Endothelial cell of umbilical vein (primary cell): ENCODE data around the gene ACSM5. TPM values are rescaled to one million over a fixed set of nuclear protein-coding genes. Genes with fewer than 3 reads are reported as not detected.

Source experiments
- BruUV-seq: library from RNA; stranded (reverse); fragments of 400-500 nt; replicated peaks from 2 replicates; lab custom pipeline; 2021; lab: Mats Ljungman, UMichigan
- CTCF ChIA-PET: fragments of 300-600, 350-600 bp; sonication (Branson Sonifier 250); formaldehyde crosslinking; loops from one replicate; lab custom pipeline; 2021; ENCODE audit warnings: antibody characterized with exemption, inconsistent platforms; lab: Charles Lee
- POLR2A ChIA-PET: fragments of 300-600, 350-600 bp; sonication (Branson Sonifier 250); formaldehyde crosslinking; loops from one replicate; lab custom pipeline; 2021; ENCODE audit warnings: antibody characterized with exemption, inconsistent platforms; lab: Charles Lee
- DNase-seq: peaks from one replicate; pipeline ENCODE4 v3.0.0-alpha.2; 2011; ENCODE audit warnings: low read depth, low spot score
- FAIRE-seq: peaks from 2 replicates; lab custom pipeline; 2011; peaks lifted over from hg19 to GRCh38; lab: Jason Lieb, UNC
- H2AFZ ChIP-seq: 2 replicates; pipeline ENCODE4 v1.6.0; 2012; ENCODE audit warnings: low read depth, low read length, control low read depth, inconsistent platforms
- H3K27ac ChIP-seq: 2 replicates; pipeline ENCODE4 v1.5.1; 2011; ENCODE audit warnings: low read depth, mild to moderate bottlenecking, control low read depth, low read length, moderate library complexity; ENCODE audit not compliant: insufficient read depth
- H3K27me3 ChIP-seq, 2 experiments: 2 replicates each; pipeline versions ENCODE4 v1.6.0 to v1.6.1; 2011; ENCODE audit warnings: low read length in 2 of 2, mixed read lengths in 1 of 2; ENCODE audit not compliant: control insufficient read depth in 2 of 2, insufficient read depth in 2 of 2
- H3K36me3 ChIP-seq, 2 experiments: 2 replicates in 1 of 2; 3 replicates in 1 of 2; pipeline ENCODE4 v1.5.1; 2011; ENCODE audit warnings: low read length in 2 of 2, mild to moderate bottlenecking in 1 of 2, moderate library complexity in 1 of 2; ENCODE audit not compliant: control insufficient read depth in 2 of 2, insufficient read depth in 2 of 2; ENCODE audit errors: extremely low read depth in 1 of 2
- H3K4me1 ChIP-seq: 3 replicates; pipeline ENCODE4 v1.5.1; 2011; ENCODE audit warnings: mild to moderate bottlenecking, low read length; ENCODE audit not compliant: control insufficient read depth, insufficient read depth; ENCODE audit errors: extremely low read depth
- H3K4me2 ChIP-seq: 2 replicates; pipeline ENCODE4 v1.6.1; 2011; ENCODE audit warnings: low read length, control low read depth, mixed read lengths; ENCODE audit not compliant: insufficient read depth
- H3K4me3 ChIP-seq, 3 experiments: fragments of 200-600 bp in 1 of 3; sonication (generic), shearing (Covaris generic) in 1 of 3; replicated peaks in 1 of 3; 2 replicates each; pipeline ENCODE4 v1.5.1; 2011 to 2016; ENCODE audit warnings: control low read depth in 3 of 3, low read length in 3 of 3, mild to moderate bottlenecking in 2 of 3, inconsistent platforms in 1 of 3, low read depth in 1 of 3, moderate library complexity in 1 of 3; ENCODE audit not compliant: insufficient read depth in 1 of 3
- H3K79me2 ChIP-seq: 2 replicates; pipeline ENCODE4 v1.6.0; 2012; ENCODE audit warnings: low read length, inconsistent platforms; ENCODE audit not compliant: control insufficient read depth, insufficient read depth
- H3K9ac ChIP-seq: replicated peaks from 2 replicates; pipeline ENCODE3; 2011; ENCODE audit warnings: low read length, control low read depth; ENCODE audit not compliant: insufficient read depth; ENCODE audit errors: extremely low read depth
- H3K9me1 ChIP-seq: replicated peaks from 3 replicates; pipeline ENCODE4 v1.6.0; 2011; ENCODE audit warnings: mild to moderate bottlenecking, low read length; ENCODE audit not compliant: control insufficient read depth, insufficient read depth; ENCODE audit errors: extremely low read depth
- H3K9me3 ChIP-seq: replicated peaks from 2 replicates; pipeline ENCODE4 v1.5.1; 2012; ENCODE audit warnings: low read length, inconsistent platforms; ENCODE audit not compliant: control insufficient read depth, insufficient read depth
- H4K20me1 ChIP-seq: replicated peaks from 2 replicates; pipeline ENCODE3; 2011; ENCODE audit warnings: mild to moderate bottlenecking, low read length; ENCODE audit not compliant: control insufficient read depth, insufficient read depth; ENCODE audit errors: extremely low read depth
- EZH2 ChIP-seq: IDR thresholded peaks from 2 replicates; pipeline ENCODE4 v1.6.1; 2012; ENCODE audit warnings: borderline replicate concordance, low read depth, mild to moderate bottlenecking, moderate library complexity, low read length, inconsistent platforms; ENCODE audit not compliant: severe bottlenecking
- FOS ChIP-seq: IDR thresholded peaks from 2 replicates; pipeline ENCODE4 v1.6.1; 2011; ENCODE audit warnings: mild to moderate bottlenecking, low read length, moderate library complexity, borderline replicate concordance; ENCODE audit not compliant: insufficient read depth
- GATA2 ChIP-seq: IDR thresholded peaks from 2 replicates; pipeline ENCODE4 v1.7.0; 2011; ENCODE audit warnings: low read depth, mild to moderate bottlenecking, moderate library complexity, mixed read lengths, low read length; ENCODE audit not compliant: insufficient read length, insufficient read depth
- JUN ChIP-seq: IDR thresholded peaks from 2 replicates; pipeline ENCODE4 v1.6.1; 2011; ENCODE audit warnings: borderline replicate concordance, low read depth; ENCODE audit not compliant: insufficient read length, insufficient read depth
- MYC ChIP-seq: IDR thresholded peaks from one replicate; pipeline ENCODE4 v1.6.1; 2011; ENCODE audit warnings: mild to moderate bottlenecking, low read depth, low read length
- POLR2A ChIP-seq: IDR thresholded peaks from 2 replicates; pipeline ENCODE4 v1.6.1; 2012; ENCODE audit warnings: low read depth, mild to moderate bottlenecking, control low read depth, low read length
- POLR2AphosphoS5 ChIP-seq: IDR thresholded peaks from 2 replicates; pipeline ENCODE4 v1.6.1; 2012; ENCODE audit warnings: low read depth, mild to moderate bottlenecking, control low read depth, low read length, moderate library complexity; ENCODE audit not compliant: insufficient read depth
- dilution Hi-C: fragments of 300-500 bp; cut with MboI; formaldehyde crosslinking; loops from one replicate; pipeline ENCODE4 v1.15.0; 2019; ENCODE audit warnings: low sequenced_read_pairs; ENCODE audit not compliant: extremely low pct_ligation_motif_present
- intact Hi-C: fragments of 100-400 bp; cut with micrococcal nuclease; formaldehyde crosslinking; loops from one replicate; pipeline ENCODE4 v1.10.0; 2022
- polyA plus RNA-seq, 4 experiments: library from polyadenylated mRNA; depleted of rRNA in 3 of 4; stranded (reverse) in 3 of 4; unstranded in 1 of 4; fragments of >200 nt; gene quantifications; 2 replicates each; pipeline versions ENCODE4 v1.2.1 to v1.2.3, GENCODE V29; 2011 to 2012; ENCODE audit warnings: missing spikeins in 1 of 4
- total RNA-seq: library from RNA; stranded (reverse); gene quantifications from 2 replicates; pipeline ENCODE4 v1.2.3, GENCODE V29; 2021
- TF ChIP-seq, protein P1 (sequence below), 2 donors: IDR thresholded peaks; 1 replicate in 1 of 2; 2 replicates in 1 of 2; pipeline ENCODE4 v1.5.1; 2011; ENCODE audit warnings: low read length in 2 of 2, mild to moderate bottlenecking in 2 of 2, moderate library complexity in 2 of 2, control low read depth in 1 of 2, inconsistent platforms in 1 of 2, low read depth in 1 of 2; ENCODE audit not compliant: insufficient read depth in 1 of 2; ENCODE audit errors: extremely low read depth in 1 of 2
- TF ChIP-seq, protein P2 (sequence below): IDR thresholded peaks from 2 replicates; pipeline ENCODE4 v1.6.1; 2011; ENCODE audit not compliant: insufficient read depth, insufficient read length

ACSM5 gene
- total and polyA plus RNA-seq, 2 donors (not counting 3 experiments of a cell fraction or from before 2014, with no cell fraction given), result 0.06 TPM; not detected in 1

GRCh38 chr16:20397468-20398074, 11.8 kb upstream of the ACSM5 start:
- CTCF ChIA-PET, result interaction anchor here (1.1 to 1.4 kb wide), 2 partner anchors 12 to 490 kb away, joined by 4 to 5 read pairs; no protein-coding TSS in a partner anchor
- intact Hi-C loops, result no loop called here

More at GRCh38 chr16:20397468-20398074, 11.8 kb upstream of the ACSM5 start:
- Histone ChIP-seq H4K20me1 (no peaks in the 10 kb centered on the region), H3K79me2 (no peaks in the 10 kb centered on the region), H3K4me2 (no peak overlapping the region), H3K9me3 (no peaks in the 10 kb centered on the region), H3K9ac (no peak overlapping the region), H2AFZ (no peak overlapping the region), H3K27ac (no peak overlapping the region), H3K4me1 (no peaks in the 10 kb centered on the region), H3K4me3 (no peak overlapping the region), H3K9me1 (no peaks in the 10 kb centered on the region), H3K27me3 (no peaks in the 10 kb centered on the region), H3K36me3 (no peaks in the 10 kb centered on the region)
- POLR2A ChIA-PET, result no interaction called here
- FAIRE-seq (no peak), DNase-seq (no peak)
- no TSS peak for BruUV-seq
- dilution Hi-C loops, result no loop called here
- TF ChIP-seq POLR2A, result no peak
- TF ChIP-seq POLR2AphosphoS5, result no peak
- no peak for TF ChIP-seq FOS
- no peak for TF ChIP-seq MYC
- TF ChIP-seq, protein P1, sequence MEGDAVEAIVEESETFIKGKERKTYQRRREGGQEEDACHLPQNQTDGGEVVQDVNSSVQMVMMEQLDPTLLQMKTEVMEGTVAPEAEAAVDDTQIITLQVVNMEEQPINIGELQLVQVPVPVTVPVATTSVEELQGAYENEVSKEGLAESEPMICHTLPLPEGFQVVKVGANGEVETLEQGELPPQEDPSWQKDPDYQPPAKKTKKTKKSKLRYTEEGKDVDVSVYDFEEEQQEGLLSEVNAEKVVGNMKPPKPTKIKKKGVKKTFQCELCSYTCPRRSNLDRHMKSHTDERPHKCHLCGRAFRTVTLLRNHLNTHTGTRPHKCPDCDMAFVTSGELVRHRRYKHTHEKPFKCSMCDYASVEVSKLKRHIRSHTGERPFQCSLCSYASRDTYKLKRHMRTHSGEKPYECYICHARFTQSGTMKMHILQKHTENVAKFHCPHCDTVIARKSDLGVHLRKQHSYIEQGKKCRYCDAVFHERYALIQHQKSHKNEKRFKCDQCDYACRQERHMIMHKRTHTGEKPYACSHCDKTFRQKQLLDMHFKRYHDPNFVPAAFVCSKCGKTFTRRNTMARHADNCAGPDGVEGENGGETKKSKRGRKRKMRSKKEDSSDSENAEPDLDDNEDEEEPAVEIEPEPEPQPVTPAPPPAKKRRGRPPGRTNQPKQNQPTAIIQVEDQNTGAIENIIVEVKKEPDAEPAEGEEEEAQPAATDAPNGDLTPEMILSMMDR (IDR thresholded peaks at IDR 0.05; ENCODE audit: extremely low read depth in 1 of 2, insufficient read depth in 1 of 2, low read depth in 1 of 2, low read length in 2 of 2), result no peak
- TF ChIP-seq EZH2, result no peak
- TF ChIP-seq, protein P2, sequence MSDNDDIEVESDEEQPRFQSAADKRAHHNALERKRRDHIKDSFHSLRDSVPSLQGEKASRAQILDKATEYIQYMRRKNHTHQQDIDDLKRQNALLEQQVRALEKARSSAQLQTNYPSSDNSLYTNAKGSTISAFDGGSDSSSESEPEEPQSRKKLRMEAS, result no peak
- TF ChIP-seq GATA2, result no peak
- no peak for TF ChIP-seq JUN
